GM19023 (cell line): ENCODE results near the gene RBM44.

Experiments
- ATAC-seq: cut with Tn5 transposase; IDR thresholded peaks from one replicate; pipeline ENCODE4 v1.9.1; 2021; ENCODE audit warnings: mild to moderate bottlenecking, moderate library complexity; ENCODE audit not compliant: unreplicated experiment

RBM44 gene

GRCh38 chr2:237885111-237885930 is 86.7 kb downstream of the RBM44 start:
- ATAC-seq: no peak

- ATAC-seq: no peak
These were observed 87.5 kb downstream of the RBM44 start for GRCh38 chr2:237885931-237886684.

GRCh38 chr2:237886685-237887481 is 88.3 kb downstream of the RBM44 start:
- ATAC-seq: no peak

GRCh38 chr2:237888389-237888788 is 89.8 kb downstream of the RBM44 start:
- no peak for ATAC-seq

GRCh38 chr2:237889016-237889415 is 90.4 kb downstream of the RBM44 start:
- ATAC-seq: no peak

GRCh38 chr2:237889811-237890210 is 91.2 kb downstream of the RBM44 start:
- ATAC-seq: no peak
